Measurements from ENCODE around the gene SLC47A2. TPM values are rescaled to one million over a fixed set of nuclear protein-coding genes. Genes with fewer than 3 reads are reported as not detected.
"Not testable (repeated sequence)": the region's sequence is repeated elsewhere in the genome, so short reads cannot be mapped to it uniquely, and the experiment has no call there.

Gene SLC47A2
- total RNA-seq, 3 donors from 2014 or later, result 0.28 to 0.65 (median 0.38) TPM

DNA sequence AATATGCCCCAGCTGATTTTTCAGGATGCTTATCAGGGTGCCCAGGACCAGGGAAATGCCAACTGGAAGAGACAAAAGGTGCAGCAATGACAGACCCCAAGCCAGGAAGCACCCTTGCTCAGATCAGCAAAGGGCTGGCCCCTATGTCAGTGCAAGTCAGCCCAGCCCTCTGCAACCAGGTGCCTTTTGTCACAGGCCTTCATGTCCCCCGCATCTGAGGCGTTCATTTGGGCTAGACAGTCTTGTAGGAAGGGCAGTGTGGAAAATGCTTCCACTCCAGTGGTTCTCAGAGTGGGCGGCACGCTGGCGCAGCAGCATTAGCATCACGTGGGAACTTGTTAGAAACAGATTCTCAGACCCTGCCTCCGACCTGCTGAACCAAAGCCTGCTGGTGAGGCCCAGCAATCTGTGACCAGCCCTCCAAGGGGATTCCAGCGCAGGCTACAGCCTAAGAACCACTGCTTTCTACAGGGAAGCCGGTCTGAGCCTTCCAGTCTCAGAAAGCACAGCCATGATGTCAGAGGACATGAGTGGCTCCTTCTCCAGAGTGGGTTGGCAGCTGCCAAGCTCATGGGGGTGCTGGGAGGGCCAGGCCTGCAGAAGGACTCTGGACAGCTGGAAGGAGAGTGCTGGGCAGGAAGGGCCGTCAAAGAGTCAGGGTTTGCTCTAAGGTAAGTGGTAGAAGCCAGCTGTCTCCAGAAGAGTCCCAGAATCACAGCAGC, 13.1 kb downstream of the SLC47A2 start:
- Histone ChIP-seq H3K4me3 (no peak overlapping the region), H3K36me3 (ENCODE audit: low read depth) (no peaks in the 10 kb centered on the region), H3K4me1 (ENCODE audit: low read depth) (no peaks in the 10 kb centered on the region), H3K9me3 (no peaks in the 10 kb centered on the region)
- intact Hi-C loops (cut with DNase I, micrococcal nuclease), result no loop called here
- no peak for ATAC-seq
- DNase-seq, result no peak
- no peak for TF ChIP-seq CTCF (IDR thresholded peaks at IDR 0.05)

GRCh38 chr17:19702217-19702641, 14.2 kb downstream of the SLC47A2 start:
- no peaks in the 10 kb centered on the region for H3K36me3 ChIP-seq (ENCODE audit: low read depth)
- no peaks in the 10 kb centered on the region for H3K9me3 ChIP-seq
- intact Hi-C loops (cut with DNase I, micrococcal nuclease), result no loop called here
- no peak for DNase-seq
- ATAC-seq, result no peak
- no peak overlapping the region for H3K4me3 ChIP-seq
- TF ChIP-seq CTCF (IDR thresholded peaks at IDR 0.05), result no peak
- H3K4me1 ChIP-seq (ENCODE audit: low read depth), result no peaks in the 10 kb centered on the region

GRCh38 chr17:19686400-19687090, 29.8 kb downstream of the SLC47A2 start:
- no peak for TF ChIP-seq CTCF (IDR thresholded peaks at IDR 0.05)
- intact Hi-C loops (cut with DNase I, micrococcal nuclease), result no loop called here
- Histone ChIP-seq H3K4me1 (ENCODE audit: low read depth) (no peaks in the 10 kb centered on the region), H3K36me3 (ENCODE audit: low read depth) (no peaks in the 10 kb centered on the region), H3K9me3 (no peaks in the 10 kb centered on the region), H3K4me3 (no peak overlapping the region)
- ATAC-seq, result no peak
- no peak for DNase-seq

DNA sequence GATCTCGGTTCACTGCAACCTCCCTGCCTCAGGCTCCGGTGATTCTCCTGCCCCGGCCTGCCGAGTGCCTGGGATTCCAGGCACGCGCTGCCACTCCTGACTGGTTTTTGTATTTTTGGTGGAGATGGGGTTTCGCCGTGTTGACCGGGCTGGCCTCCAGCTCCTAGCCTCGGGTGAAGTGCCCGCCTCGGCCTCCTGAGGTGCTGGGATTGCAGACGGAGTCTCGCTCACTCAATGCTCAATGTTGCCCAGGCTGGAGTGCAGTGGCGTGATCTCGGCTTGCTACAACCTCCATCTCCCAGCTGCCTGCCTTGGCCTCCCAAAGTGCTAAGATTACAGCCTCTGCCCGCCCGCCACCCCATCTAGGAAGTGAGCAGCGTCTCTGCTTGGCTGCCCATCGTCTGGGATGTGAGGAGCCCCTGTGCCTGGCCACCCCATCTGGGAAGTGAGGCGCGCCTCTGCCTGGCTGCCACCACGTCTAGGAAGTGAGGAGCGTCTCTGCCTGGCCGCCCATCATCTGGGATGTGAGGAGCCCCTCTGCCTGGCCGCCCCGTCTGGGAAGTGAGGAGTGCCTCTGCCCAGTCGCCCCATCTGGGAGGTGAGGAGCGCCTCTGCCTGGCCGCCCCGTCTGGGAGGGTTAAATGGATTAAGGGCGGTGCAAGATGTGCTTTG, 31.3 kb downstream of the SLC47A2 start:
- intact Hi-C loops (cut with DNase I, micrococcal nuclease); DNase-seq; H3K4me3 ChIP-seq; ATAC-seq; H3K9me3 ChIP-seq; H3K36me3 ChIP-seq (ENCODE audit: low read depth); H3K4me1 ChIP-seq (ENCODE audit: low read depth): not testable (repeated sequence)

- H3K4me1 ChIP-seq (ENCODE audit: low read depth), result no peaks in the 10 kb centered on the region
- TF ChIP-seq CTCF (IDR thresholded peaks at IDR 0.05), result no peak
- no peak overlapping the region for H3K4me3 ChIP-seq
- intact Hi-C loops (cut with DNase I, micrococcal nuclease), result no loop called here
- no peaks in the 10 kb centered on the region for H3K36me3 ChIP-seq (ENCODE audit: low read depth)
- DNase-seq (no peak), ATAC-seq (no peak)
- no peaks in the 10 kb centered on the region for H3K9me3 ChIP-seq
Measured at GRCh38 chr17:19683117-19683516, 33.3 kb downstream of the SLC47A2 start.

All from mucosa of descending colon (tissue), 3 donors.